HepG2 (cell line): ENCODE data around the gene PLVAP. TPM values are rescaled to one million over a fixed set of nuclear protein-coding genes. Genes with fewer than 3 reads are reported as not detected.

Experiments
- ATAC-seq: fragments of 200-7000 bp; cut with Tn5 transposase; 3 replicates; pipeline ENCODE4 v1.9.1; 2020; ENCODE audit warnings: mild to moderate bottlenecking, moderate library complexity
- BruUV-seq: library from RNA; stranded (reverse); fragments of 400-500 nt; replicated peaks from 2 replicates; lab custom pipeline; 2021; lab: Mats Ljungman, UMichigan
- CTCF ChIA-PET: fragments of 300-600 bp; formaldehyde crosslinking; extraction: SDS; loops from one replicate; lab custom pipeline; 2021; ENCODE audit warnings: low total read pairs, inconsistent platforms, low intra/inter-chr PET ratio; lab: Yijun Ruan, JAX
- POLR2A ChIA-PET: fragments of 350-600 bp; sonication (Branson Sonifier 250); formaldehyde crosslinking; loops from one replicate; lab custom pipeline; 2020; ENCODE audit warnings: antibody characterized with exemption, inconsistent platforms; lab: Yijun Ruan, JAX
- DNase-seq: peaks from one replicate; pipeline ENCODE4 v3.0.0-alpha.2; 2015; ENCODE audit warnings: low spot score
- FAIRE-seq: peaks from 3 replicates; lab custom pipeline; 2011; peaks lifted over from hg19 to GRCh38; lab: Jason Lieb, UNC
- H2AFZ ChIP-seq: one replicate; pipeline ENCODE4 v1.6.1; 2011; ENCODE audit warnings: low read length, inconsistent platforms
- H3K27ac ChIP-seq: fragments of 300-600 bp; 3 replicates; pipeline ENCODE4 v1.8.0; 2011; ENCODE audit warnings: mixed run types, mild to moderate bottlenecking, mixed read lengths, low read length, inconsistent platforms; ENCODE audit not compliant: insufficient read depth; ENCODE audit errors: extremely low read length
- H3K27me3 ChIP-seq, 2 experiments: fragments of 200-600 bp in 1 of 2; 2 replicates in 1 of 2; 3 replicates in 1 of 2; pipeline versions ENCODE4 v1.6.0 to v1.8.0; 2011; ENCODE audit warnings: low read length in 2 of 2, mild to moderate bottlenecking in 2 of 2, moderate library complexity in 2 of 2, inconsistent platforms in 1 of 2; ENCODE audit not compliant: insufficient read depth in 2 of 2, control insufficient read depth in 1 of 2
- H3K36me3 ChIP-seq, 2 experiments: fragments of 200-600 bp in 1 of 2; replicated peaks in 1 of 2; 2 replicates in 1 of 2; 3 replicates in 1 of 2; pipeline versions ENCODE4 v1.5.1 to v1.8.0; 2011; ENCODE audit warnings: low read length in 2 of 2, inconsistent platforms in 1 of 2; ENCODE audit not compliant: insufficient read depth in 2 of 2, control insufficient read depth in 1 of 2
- H3K4me1 ChIP-seq: 2 replicates; pipeline ENCODE4 v1.5.1; 2012; ENCODE audit warnings: low read length, inconsistent platforms; ENCODE audit not compliant: insufficient read depth
- H3K4me2 ChIP-seq: 2 replicates; pipeline ENCODE4 v1.6.0; 2011; ENCODE audit warnings: low read depth, low read length, inconsistent platforms
- H3K4me3 ChIP-seq, 3 experiments: fragments of 200-600 bp in 1 of 3; sonication (generic), shearing (Covaris generic) in 1 of 3; replicated peaks in 1 of 3; 2 replicates each; pipeline ENCODE4 v1.5.1; 2011 to 2016; ENCODE audit warnings: low read length in 3 of 3, inconsistent platforms in 2 of 3, low read depth in 2 of 3, mild to moderate bottlenecking in 2 of 3, control low read depth in 1 of 3, mixed read lengths in 1 of 3; ENCODE audit not compliant: insufficient read depth in 1 of 3
- H3K79me2 ChIP-seq: one replicate; pipeline ENCODE4 v1.6.1; 2011; ENCODE audit warnings: low read length, inconsistent platforms; ENCODE audit not compliant: insufficient read depth
- H3K9ac ChIP-seq: 2 replicates; pipeline ENCODE4 v1.6.0; 2011; ENCODE audit warnings: mild to moderate bottlenecking, low read depth, low read length, inconsistent platforms; ENCODE audit not compliant: insufficient read depth
- H3K9me3 ChIP-seq: 2 replicates; pipeline ENCODE4 v1.5.1; 2012; ENCODE audit warnings: mild to moderate bottlenecking, low read length
- H4K20me1 ChIP-seq: 2 replicates; pipeline ENCODE4 v1.6.0; 2011; ENCODE audit warnings: inconsistent platforms, mild to moderate bottlenecking, low read length, moderate library complexity; ENCODE audit not compliant: insufficient read depth
- E2F5 ChIP-seq: sonication (generic); formaldehyde crosslinking; conservative IDR thresholded peaks from 2 replicates; pipeline ENCODE4 v1.4.0; 2020; ENCODE audit warnings: missing genetic modification reagents
- GPN1 ChIP-seq: sonication (generic); formaldehyde crosslinking; IDR thresholded peaks from 2 replicates; pipeline ENCODE4 v1.5.1; 2020; ENCODE audit warnings: missing genetic modification reagents, borderline replicate concordance
- KLF11 ChIP-seq: IDR thresholded peaks from 2 replicates; pipeline ENCODE4 v1.6.1; 2016; ENCODE audit warnings: missing compliant biosample characterization
- MAZ ChIP-seq, 2 experiments: sonication (generic) in 1 of 2; formaldehyde crosslinking in 1 of 2; IDR thresholded peaks; 2 replicates each; pipeline versions ENCODE4 v1.5.0 to v1.6.1; 2012 to 2020; ENCODE audit warnings: low read depth in 2 of 2, mild to moderate bottlenecking in 2 of 2, borderline replicate concordance in 1 of 2, improper control_type of control experiment in 1 of 2, low read length in 1 of 2, missing genetic modification reagents in 1 of 2, moderate library complexity in 1 of 2
- SIN3B ChIP-seq: fragments of 150-350 bp; IDR thresholded peaks from 2 replicates; pipeline ENCODE4 v1.6.1; 2014; ENCODE audit warnings: low read length
- SNAPC2 ChIP-seq: sonication (generic); formaldehyde crosslinking; IDR thresholded peaks from 2 replicates; pipeline ENCODE4 v1.8.1; 2022; ENCODE audit warnings: mild to moderate bottlenecking, missing genetic modification reagents
- TERF1 ChIP-seq: sonication (generic); formaldehyde crosslinking; IDR thresholded peaks from 2 replicates; pipeline ENCODE4 v1.8.0; 2022; ENCODE audit warnings: mild to moderate bottlenecking, missing genetic modification reagents, moderate library complexity
- ZBTB7A ChIP-seq: sonication (generic); formaldehyde crosslinking; IDR thresholded peaks from 2 replicates; pipeline ENCODE4 v1.8.0; 2022; ENCODE audit warnings: mild to moderate bottlenecking, missing genetic modification reagents
- ZNF232 ChIP-seq: sonication (generic); formaldehyde crosslinking; IDR thresholded peaks from 2 replicates; pipeline ENCODE4 v1.4.0; 2020; ENCODE audit warnings: missing genetic modification reagents, borderline replicate concordance
- ZNF296 ChIP-seq: sonication (generic); formaldehyde crosslinking; conservative IDR thresholded peaks from 2 replicates; pipeline ENCODE4 v1.5.0; 2020; ENCODE audit warnings: mild to moderate bottlenecking, missing genetic modification reagents
- ZNF644 ChIP-seq: IDR thresholded peaks from 2 replicates; pipeline ENCODE4 v1.6.1; 2016; ENCODE audit warnings: low read depth
- ZZZ3 ChIP-seq: sonication (generic); formaldehyde crosslinking; IDR thresholded peaks from 2 replicates; pipeline ENCODE4 v1.4.0; 2020; ENCODE audit warnings: missing genetic modification reagents, mild to moderate bottlenecking, borderline replicate concordance
- WGBS: methylation state at CpG from one replicate; pipeline ENCODE4 v1.1.6; 2017; ENCODE audit warnings: low lambda C conversion rate; 5-methylcytosine and 5-hydroxymethylcytosine counted together
- in situ Hi-C: cut with HindIII; loops from 2 replicates; pipeline ENCODE4 v1.10.0; 2017; ENCODE audit warnings: low pct_unique_long_range_greater_than_20kb; ENCODE audit not compliant: extremely low pct_ligation_motif_present
- intact Hi-C: fragments of 100-400 bp; cut with micrococcal nuclease; formaldehyde crosslinking; loops from one replicate; pipeline ENCODE4 v1.10.0; 2022; ENCODE audit not compliant: unreplicated experiment
- polyA plus RNA-seq, 8 experiments: library from polyadenylated mRNA; depleted of rRNA in 3 of 8; stranded (reverse) in 7 of 8; unstranded in 1 of 8; fragments of >200 nt; fragmentation: Illumina TruSeq in 4 of 8; extraction: Trizol in 4 of 8; gene quantifications; 2 replicates each; pipeline versions ENCODE4 v1.2.1 to v1.2.3, GENCODE V29; 2011 to 2016; ENCODE audit warnings: low read depth in 4 of 8, missing spikeins in 1 of 8, mixed read lengths in 1 of 8; ENCODE audit not compliant: insufficient read depth in 1 of 8
- total RNA-seq, 5 experiments: library from RNA; depleted of rRNA; stranded (reverse); fragments of >200 nt; fragmentation: Illumina TruSeq; extraction: Trizol; gene quantifications; 2 replicates each; pipeline ENCODE4 v1.2.3, GENCODE V29; 2016; ENCODE audit warnings: low read depth in 1 of 5

PLVAP gene
- total and polyA plus RNA-seq, 2 of the 13 experiments (the other 11 are each of a cell fraction or from before 2014, with no cell fraction given) = 0.26 TPM; not detected in 1

- H3K27me3 ChIP-seq = peaks cover 0 to 8% of the 10 kb centered on the region in 2 experiments; a peak in 3 of 5 replicates
- peak overlapping the region; percentile 11 for H2AFZ ChIP-seq
- 61% methylated on average over 8 of the region's 13 CpGs for WGBS
- CTCF ChIA-PET = no interaction called here
- FAIRE-seq (no peak), DNase-seq (no peak), ATAC-seq (no peak)
- no peaks in the 10 kb centered on the region for H3K79me2 ChIP-seq
- in situ Hi-C loops (no loop called here), intact Hi-C loops (no loop called here)
- TF ChIP-seq KLF11 (CRISPR knock-in tag) = no peak
- TF ChIP-seq SNAPC2 (CRISPR knock-in tag) = no peak
- TF ChIP-seq GPN1 = no peak
- no peak for TF ChIP-seq SIN3B
- TF ChIP-seq MAZ (IDR thresholded peaks at IDR 0.05; ENCODE audit: borderline replicate concordance, low read depth, low read length) = no peak
- TF ChIP-seq MAZ (CRISPR knock-in tag; IDR thresholded peaks at IDR 0.05; ENCODE audit: low read depth) = no peak
- TF ChIP-seq ZBTB7A (CRISPR knock-in tag) = no peak
- TF ChIP-seq ZZZ3 (CRISPR knock-in tag) = no peak
- no peak for TF ChIP-seq E2F5 (CRISPR knock-in tag)
- TF ChIP-seq ZNF232 (CRISPR knock-in tag) = no peak
- no peak for TF ChIP-seq ZNF644 (CRISPR knock-in tag)
- TF ChIP-seq TERF1 = no peak
- no peak for TF ChIP-seq ZNF296
- H3K9ac ChIP-seq = no peak overlapping the region
- H3K27ac ChIP-seq = no peak overlapping the region
- no peak overlapping the region for H3K4me2 ChIP-seq
- no peak overlapping the region for H3K4me3 ChIP-seq
- no peaks in the 10 kb centered on the region for H3K9me3 ChIP-seq
- no peaks in the 10 kb centered on the region for H3K36me3 ChIP-seq
- H4K20me1 ChIP-seq = no peaks in the 10 kb centered on the region
- no TSS peak for BruUV-seq
- H3K4me1 ChIP-seq = peaks cover 24% of the 10 kb centered on the region
- POLR2A ChIA-PET = no interaction called here
Measured at GRCh38 chr19:17378271-17378670, 1.1 kb upstream of the PLVAP start.
